ENCODE data around the gene IGFL4.
"Not testable (repeated sequence)": the region's sequence is repeated elsewhere in the genome, so short reads cannot be mapped to it uniquely, and the experiment has no call there.

IGFL4 gene

GRCh38 chr19:46040952-46041500 lies at the start of gene IGFL4:
Gene IGFL4, minus strand, starts transcription at chr19:46041002. Its CDS starts 40 bp downstream, at chr19:46040962.
- no peak for DNase-seq (ENCODE audit: low read depth)

DNA sequence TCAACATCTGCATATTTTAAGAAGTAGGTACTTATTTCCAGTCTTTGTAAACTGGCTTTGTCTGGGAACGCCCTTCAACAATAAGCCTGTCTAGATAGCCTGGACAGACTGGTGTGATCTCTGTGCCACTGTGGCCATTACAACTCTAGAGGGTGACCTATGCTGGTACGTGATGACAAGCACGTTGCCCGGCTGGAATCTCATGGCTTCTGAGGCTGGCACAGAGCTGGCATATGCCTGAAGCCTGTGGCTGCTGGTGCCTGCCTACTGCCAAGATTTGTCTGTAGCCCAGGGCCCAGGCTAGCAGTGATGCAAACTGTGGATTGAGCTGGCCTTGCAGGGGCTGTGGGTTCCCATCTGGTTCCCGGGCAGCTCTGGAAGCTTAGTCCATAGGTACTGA lies 49.6 kb upstream of the IGFL4 start:
- DNase-seq (ENCODE audit: low read depth): no peak

DNA sequence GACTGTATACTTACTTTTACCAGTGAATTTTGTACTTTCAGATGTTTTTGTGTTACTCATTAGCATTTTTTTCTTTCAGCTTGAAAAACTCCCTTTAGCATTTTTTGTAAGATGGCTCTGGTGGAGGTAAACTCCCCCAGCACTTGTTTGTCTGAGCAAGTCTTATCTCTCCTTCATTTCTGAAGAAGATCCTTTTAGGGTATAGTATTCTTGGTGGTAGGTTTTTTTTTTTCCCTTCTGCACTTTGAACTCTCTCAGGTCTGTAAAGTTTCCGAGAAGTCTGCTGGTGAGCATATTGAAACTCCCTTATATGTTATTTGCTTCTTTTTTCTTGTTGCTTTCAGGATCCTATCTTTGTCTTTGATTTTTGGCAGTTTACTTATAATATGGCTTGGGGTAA lies 48.6 kb upstream of the IGFL4 start:
- no peak for DNase-seq (ENCODE audit: low read depth)

- DNase-seq (ENCODE audit: low read depth): no peak
These were observed 47.3 kb upstream of the IGFL4 start for GRCh38 chr19:46088101-46088500.

DNA sequence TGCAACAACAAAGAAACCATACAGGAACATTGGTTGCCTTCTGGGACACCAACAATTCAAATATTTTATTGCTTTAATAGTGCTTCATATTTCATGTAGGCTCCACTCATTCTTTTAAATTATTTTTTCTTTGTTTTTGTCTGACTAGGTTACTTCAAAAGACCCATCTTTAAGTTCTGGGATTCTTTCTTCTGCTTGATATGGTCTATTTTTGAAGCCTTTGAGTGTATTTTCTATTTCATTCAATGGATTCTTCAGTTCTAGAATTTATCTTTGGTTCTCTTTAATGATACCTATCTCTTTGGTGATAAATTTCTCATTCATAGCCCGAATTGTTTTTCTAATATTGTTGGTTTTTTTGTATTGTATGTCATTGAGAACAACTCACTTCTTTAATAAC lies 45.1 kb upstream of the IGFL4 start:
- DNase-seq (ENCODE audit: low read depth): no peak

DNA sequence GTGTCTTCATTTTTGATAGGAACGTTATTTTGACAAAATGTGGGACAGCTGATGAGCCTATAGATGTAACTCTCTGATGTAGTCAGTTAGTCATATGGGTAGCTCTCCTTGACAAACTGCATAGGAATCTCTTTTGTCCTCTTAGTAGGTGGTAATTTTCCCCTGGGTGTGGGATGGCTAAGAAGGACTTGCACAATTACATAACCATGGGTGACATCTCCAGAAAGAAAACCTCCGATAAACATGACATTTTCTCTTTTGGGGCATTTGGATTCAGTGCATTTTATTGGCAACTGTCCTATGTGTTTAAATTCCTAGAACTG lies 41.9 kb upstream of the IGFL4 start:
- no peak for DNase-seq (ENCODE audit: low read depth)

- no peak for DNase-seq (ENCODE audit: low read depth)
These were observed 41.3 kb upstream of the IGFL4 start for GRCh38 chr19:46081928-46082727.

GRCh38 chr19:46080561-46080960 lies 39.8 kb upstream of the IGFL4 start:
- no peak for DNase-seq (ENCODE audit: low read depth)

- DNase-seq (ENCODE audit: low read depth): no peak
These were observed 38.8 kb upstream of the IGFL4 start for GRCh38 chr19:46079576-46079975.

DNA sequence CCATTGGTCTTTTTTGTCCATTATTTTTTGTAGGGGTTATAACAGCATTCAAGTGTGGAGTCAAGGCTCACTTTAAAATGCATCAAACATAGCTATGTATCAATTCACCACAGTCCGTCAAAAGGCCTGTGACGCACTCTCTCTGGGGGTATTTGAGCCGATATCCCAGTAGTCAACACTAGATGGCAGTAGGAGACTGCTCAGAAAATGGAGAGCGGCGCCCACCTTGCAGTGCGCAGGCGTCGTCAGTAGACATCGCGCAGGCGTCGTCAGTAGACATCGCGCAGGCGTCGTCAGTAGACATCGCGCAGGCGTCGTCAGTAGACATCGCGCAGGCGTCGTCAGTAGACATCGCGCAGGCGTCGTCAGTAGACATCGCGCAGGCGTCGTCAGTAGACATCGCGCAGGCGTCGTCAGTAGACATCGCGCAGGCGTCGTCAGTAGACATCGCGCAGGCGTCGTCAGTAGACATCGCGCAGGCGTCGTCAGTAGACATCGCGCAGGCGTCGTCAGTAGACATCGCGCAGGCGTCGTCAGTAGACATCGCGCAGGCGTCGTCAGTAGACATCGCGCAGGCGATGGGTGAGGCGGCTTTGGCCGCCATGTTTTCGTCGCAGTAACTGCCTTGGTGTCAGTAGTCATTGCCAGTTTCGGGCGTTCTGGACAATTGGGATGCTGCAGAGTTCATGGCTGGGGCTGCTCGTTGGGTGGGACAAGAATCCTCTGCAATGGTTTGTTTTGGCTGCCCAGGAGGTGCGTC lies 38.0 kb upstream of the IGFL4 start:
- DNase-seq (ENCODE audit: low read depth): not testable (repeated sequence)

- DNase-seq (ENCODE audit: low read depth): no peak
These were observed 37.0 kb upstream of the IGFL4 start for GRCh38 chr19:46077815-46078167.

- DNase-seq (ENCODE audit: low read depth): no peak
These were observed 36.4 kb upstream of the IGFL4 start for GRCh38 chr19:46076951-46077814.

DNA sequence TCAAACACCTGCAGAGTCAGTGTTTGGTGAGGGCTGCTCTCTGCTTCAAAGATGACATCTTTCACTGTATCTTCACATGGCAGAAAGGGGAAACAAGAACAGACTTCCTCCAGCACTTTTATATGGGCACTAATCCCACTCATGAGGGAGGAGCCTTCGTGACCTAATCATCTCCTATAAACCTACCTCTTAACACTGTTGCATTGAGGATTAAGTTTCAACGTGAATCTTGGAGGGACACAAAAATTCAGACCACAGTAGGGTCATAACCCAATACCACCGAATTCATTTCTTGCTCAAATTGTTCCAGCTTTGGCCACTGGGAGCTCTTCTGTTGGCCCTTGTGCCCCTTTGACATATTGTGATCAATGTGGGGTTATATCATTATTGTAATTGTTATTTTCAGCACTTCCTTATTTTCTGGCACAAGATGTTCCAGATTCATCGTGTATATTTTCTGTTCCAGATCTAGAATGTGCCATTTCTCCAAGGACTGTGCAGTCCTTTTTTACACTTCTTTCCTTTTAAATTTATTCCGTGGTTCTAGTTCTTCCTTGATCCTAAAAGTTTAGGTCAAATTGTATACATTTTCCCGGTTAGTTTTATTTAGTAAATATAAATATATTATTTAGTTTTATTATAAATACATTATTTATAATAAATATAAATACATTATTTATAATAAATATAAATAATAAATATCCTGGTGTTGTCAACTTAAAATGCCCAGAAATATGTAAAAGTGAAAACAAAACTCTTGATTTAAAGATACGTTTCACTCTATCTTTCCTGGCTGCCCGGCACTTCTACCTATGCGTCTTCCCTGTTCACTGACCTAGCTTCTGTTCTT lies 35.5 kb upstream of the IGFL4 start:
- no peak for DNase-seq (ENCODE audit: low read depth)

DNA sequence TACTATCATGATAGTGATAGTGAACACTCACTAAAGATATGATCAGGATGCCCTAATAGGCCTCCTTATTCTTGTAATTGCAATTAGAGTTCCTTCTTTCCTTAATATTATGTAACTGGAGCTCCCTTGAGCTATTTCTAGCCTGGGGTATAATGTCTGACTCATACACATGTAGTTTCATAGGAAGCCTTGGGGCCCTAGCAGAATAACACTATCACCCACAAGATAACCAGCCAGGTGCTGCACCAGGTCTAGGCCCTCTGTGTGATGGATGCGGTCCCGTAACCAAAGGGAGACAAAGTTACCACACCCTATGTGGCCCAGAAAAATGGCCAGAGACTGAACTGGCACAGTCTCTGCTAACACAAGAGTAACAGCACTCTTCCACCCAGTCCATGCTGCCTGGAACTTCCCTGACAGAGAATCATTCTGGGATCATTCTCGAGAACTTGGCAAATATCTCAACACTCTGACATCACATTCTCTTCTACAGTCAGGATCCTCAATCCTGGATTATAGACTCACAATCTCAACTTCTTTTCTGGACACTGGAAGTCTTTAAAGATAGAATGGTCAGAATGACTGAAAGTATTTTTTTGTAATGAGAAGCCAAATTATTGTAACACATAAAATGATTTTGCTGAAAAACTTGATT lies 32.6 kb upstream of the IGFL4 start:
- DNase-seq (ENCODE audit: low read depth): no peak

GRCh38 chr19:46069806-46070341 lies 29.1 kb upstream of the IGFL4 start:
- DNase-seq (ENCODE audit: low read depth): no peak

DNA sequence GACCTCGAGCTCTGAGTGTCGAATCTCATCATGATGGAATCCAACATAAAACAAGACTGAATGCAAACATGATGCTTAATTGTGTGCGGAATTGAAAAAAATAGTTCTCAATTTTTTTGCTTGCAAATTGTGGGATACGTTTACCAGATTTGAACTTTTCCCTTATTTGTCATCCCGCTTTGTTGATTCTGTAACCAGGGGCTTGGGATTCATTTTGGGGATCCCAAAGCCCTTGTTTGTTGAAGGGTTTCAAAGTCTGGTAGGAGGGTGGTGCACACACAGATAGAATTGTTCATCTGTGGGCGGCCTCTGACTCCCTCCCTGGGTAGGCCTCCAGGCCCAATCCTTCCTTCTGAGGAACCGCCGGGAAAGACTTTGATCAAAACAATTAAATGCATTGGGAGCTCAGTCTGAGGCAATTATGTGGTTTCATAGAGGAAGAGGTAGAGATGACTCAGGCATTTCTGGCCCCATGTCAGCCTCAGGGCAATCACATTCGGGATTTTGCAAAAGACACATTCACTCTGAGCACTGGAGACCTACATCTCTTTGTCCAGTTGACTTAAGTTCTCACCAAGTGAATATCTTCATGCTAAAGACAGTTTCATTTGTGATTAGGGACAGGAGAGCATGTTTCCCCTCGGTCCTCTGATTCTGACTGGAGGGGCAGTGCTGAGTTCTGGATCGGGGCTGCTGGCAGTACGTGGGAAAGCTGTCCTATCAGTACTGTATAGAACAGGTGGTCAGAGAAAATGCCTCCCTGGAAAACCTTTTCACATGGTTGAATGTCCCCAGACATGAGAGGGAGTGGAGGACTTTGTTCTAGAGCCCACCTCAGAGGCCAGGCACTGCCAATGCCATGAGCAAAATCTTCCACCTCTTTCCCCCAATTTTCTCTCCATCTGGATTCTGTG lies 27.8 kb upstream of the IGFL4 start:
- no peak for DNase-seq (ENCODE audit: low read depth)

- DNase-seq (ENCODE audit: low read depth): no peak
These were observed 26.9 kb upstream of the IGFL4 start for GRCh38 chr19:46067691-46068090.

- DNase-seq (ENCODE audit: low read depth): no peak
These were observed 25.7 kb upstream of the IGFL4 start for GRCh38 chr19:46066471-46066870.

DNA sequence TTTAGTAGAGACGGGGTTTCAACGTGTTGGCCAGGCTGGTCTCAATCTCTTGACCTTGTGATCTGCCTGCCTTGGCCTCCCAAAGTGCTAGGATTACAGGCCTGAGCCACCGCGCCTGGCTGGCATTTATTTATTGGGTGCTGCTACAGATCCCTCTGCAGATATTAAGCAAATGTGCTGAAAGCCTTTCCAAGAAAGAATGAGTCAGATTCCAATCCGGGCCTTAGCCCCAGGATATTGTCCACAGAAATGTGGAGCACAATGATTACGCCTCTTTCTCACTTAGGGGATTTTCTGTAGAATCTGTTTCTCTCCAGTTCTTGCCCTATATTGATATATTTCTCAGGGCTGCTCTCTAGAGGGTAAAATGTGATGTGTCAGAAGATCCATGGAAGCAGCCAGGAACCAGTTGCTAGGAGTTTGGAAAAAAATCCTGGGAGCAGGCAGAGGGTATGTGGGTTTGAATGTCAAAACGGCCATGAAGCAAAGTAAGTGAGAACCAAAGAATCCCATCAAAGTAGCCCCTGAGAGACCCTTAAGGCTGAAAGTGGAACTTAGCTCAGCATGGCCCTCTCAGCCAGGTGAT lies 24.8 kb upstream of the IGFL4 start:
- DNase-seq (ENCODE audit: low read depth): no peak
